NCI-H1092 (cell line): Measurements from ENCODE around the gene VPS18.

Experiments used
- DNase-seq: peaks from one replicate; lab custom pipeline; 2025; lab: John Stamatoyannopoulos, UW

Gene VPS18

DNA sequence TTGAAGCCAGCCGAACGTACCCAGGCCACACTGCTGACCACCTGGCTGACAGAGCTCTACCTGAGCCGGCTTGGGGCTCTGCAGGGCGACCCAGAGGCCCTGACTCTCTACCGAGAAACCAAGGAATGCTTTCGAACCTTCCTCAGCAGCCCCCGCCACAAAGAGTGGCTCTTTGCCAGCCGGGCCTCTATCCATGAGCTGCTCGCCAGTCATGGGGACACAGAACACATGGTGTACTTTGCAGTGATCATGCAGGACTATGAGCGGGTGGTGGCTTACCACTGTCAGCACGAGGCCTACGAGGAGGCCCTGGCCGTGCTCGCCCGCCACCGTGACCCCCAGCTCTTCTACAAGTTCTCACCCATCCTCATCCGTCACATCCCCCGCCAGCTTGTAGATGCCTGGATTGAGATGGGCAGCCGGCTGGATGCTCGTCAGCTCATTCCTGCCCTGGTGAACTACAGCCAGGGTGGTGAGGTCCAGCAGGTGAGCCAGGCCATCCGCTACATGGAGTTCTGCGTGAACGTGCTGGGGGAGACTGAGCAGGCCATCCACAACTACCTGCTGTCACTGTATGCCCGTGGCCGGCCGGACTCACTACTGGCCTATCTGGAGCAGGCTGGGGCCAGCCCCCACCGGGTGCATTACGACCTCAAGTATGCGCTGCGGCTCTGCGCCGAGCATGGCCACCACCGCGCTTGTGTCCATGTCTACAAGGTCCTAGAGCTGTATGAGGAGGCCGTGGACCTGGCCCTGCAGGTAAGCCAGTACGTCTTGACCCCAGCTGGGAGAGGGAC lies 6.2 kb downstream of the VPS18 start:
- no peak for DNase-seq

DNA sequence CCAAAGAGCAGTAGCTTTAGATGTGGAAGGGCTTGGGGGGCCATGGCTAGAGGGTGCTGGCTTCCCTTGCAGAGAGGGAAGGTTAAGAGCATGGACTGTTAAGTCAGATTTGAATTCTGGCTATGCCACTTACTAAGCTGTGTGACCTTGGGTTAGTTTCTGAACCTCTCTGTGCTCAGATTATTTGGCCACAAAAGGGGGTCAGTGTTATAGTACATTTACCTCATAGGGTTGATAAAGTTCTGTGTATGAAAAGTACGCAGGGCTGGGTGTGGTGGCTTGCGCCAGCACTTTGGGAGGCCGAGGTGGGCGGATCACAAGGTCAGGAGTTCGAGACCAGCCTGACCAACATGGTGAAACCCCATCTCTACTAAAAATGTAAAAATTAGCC lies 6.8 kb downstream of the VPS18 start:
- no peak for DNase-seq

DNA sequence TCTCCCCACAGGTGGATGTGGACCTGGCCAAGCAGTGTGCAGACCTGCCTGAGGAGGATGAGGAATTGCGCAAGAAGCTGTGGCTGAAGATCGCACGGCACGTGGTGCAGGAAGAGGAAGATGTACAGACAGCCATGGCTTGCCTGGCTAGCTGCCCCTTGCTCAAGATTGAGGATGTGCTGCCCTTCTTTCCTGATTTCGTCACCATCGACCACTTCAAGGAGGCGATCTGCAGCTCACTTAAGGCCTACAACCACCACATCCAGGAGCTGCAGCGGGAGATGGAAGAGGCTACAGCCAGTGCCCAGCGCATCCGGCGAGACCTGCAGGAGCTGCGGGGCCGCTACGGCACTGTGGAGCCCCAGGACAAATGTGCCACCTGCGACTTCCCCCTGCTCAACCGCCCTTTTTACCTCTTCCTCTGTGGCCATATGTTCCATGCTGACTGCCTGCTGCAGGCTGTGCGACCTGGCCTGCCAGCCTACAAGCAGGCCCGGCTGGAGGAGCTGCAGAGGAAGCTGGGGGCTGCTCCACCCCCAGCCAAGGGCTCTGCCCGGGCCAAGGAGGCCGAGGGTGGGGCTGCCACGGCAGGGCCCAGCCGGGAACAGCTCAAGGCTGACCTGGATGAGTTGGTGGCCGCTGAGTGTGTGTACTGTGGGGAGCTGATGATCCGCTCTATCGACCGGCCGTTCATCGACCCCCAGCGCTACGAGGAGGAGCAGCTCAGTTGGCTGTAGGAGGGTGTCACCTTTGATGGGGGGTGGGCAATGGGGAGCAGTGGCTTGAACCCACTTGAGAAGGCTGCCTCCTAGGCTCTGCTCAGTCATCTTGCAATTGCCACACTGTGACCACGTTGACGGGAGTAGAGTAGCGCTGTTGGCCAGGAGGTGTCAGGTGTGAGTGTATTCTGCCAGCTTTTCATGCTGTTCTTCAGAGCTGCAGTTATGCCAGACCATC lies 8.6 kb downstream of the VPS18 start:
- no peak for DNase-seq

DNA sequence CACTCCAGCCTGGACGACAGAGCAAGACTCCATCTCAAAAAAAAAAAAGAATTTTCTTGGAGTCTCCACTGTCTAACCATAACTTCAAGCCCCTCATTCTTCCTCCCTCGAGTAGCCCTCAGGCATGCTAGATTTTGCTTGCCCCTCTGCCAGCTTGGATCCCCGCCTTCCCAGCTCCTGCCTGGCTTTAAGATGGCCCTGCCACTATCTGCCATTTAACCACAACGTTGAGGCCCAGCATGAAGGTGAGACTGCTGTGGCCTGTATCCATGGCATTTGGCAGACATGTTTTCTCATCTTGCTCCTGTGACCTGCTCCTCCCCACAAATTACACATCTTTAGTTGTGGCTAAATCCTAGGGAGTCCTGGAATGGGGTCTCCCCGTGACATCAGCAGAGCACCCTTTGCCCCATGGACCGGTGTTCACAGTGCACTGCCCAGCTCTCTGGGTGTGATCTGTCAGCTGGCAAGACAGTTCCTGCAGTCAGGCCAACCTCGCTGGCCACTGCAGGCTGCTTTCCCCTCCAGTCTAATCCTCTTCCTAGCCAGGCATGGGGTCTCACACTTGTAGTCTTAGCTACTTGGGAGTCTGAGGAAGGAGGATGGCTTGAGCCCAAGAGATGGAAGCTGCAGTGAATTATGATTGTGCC lies 10.4 kb downstream of the VPS18 start:
- DNase-seq: no peak

DNA sequence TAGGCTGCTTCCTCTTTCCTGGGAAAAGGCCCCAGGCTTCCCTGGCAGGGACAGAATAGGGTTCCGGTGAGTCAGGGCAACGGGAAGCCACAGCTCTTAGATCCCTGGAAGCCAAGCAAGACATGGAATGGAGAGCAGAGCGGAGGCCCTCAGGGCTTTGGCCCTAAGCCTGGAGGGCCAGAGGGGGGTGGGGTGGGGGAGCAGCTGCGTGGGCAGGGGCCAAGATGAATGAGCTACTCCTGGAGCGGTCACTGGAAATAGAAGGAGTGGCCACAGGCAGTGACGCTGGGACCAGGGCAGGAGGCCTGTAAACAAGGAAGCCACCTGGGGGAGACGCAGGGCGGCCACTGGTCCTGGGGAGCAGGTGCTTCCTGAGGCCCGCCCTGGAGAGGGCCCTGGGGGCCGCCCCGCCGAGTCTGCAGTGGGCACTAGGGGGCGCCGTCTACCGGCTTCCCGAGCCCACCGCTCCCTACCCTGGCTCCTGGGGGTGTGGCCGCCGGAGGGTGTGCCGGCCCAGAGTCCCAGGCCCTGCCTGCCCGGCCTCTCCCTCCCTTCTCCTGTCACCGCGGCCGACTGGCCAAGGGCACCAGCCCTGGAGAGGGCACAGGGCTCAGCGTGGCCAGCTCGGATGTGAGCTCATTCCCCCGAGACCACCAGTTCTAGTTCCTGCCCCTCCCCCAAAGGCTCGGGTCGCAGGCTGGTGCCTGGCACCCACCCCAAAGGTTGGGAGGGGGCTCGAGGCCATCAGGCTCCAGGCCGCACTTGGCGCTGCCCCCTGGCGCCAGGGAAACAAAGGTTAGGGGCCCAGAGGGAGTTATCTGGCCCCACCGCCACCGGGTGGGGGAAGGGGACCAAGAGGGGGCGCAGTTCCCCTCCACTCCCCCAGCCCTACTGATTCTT lies 12.1 kb downstream of the VPS18 start:
- DNase-seq: peak; percentile 58

DNA sequence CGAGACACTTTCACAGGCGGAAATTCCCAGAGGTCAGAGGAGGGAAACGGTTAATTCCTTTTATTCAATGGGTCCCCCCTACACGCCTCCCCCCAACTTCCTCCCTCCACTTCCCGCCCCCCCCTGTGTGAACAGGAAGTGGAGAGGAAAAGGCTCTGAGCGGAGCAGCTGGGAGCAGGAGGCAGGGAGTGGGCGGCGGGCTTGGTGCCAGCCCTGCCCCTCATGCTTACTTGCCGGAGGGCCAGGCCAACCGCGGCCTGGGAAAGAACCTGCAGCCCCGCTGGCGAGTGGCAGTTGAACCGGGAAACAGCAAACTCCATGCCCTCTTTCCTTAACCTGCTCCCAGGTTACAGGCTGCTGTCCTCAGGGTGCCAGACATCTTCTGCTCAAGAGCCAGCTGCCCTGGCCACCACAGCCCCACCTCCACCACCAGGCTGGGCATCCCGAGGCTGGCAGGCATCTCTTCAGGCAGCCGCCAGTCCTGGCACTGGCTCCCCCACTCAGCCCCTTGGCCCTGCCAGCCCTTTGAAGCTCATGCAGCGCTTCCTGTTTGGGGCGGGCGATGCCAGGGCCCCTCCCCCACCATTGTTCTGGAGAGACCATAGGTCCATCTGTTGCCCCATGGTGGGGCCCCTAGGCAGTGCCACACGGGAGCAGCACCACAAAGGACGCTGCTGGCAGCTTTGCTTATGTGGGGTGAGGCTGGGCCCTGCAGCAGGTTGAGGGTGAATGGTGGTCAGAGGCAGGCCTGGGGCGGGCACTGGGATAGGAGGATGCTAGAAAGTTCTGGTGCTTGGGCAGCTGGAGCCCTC lies 12.9 kb downstream of the VPS18 start:
- DNase-seq: peak; percentile 60

DNA sequence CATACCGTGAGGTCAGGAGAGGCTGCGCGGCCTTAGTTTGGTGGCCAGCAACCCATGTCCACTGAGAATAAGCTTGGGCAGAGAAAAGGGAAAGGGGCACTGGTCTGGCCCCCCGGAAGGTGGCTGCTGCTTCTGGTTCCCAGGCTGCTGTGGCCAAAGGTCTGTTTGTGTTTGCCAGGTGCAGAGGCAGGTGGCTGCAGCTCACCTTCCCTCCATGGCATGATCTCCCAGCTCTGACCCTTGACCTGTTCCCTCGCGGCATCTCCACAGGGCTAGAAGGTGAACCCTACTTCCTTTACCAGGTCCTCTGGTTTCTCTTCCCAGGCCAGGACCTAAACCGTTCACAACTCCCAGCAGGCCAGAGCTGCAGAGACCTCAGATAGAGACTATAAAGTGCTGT lies 13.8 kb downstream of the VPS18 start:
- no peak for DNase-seq

DNA sequence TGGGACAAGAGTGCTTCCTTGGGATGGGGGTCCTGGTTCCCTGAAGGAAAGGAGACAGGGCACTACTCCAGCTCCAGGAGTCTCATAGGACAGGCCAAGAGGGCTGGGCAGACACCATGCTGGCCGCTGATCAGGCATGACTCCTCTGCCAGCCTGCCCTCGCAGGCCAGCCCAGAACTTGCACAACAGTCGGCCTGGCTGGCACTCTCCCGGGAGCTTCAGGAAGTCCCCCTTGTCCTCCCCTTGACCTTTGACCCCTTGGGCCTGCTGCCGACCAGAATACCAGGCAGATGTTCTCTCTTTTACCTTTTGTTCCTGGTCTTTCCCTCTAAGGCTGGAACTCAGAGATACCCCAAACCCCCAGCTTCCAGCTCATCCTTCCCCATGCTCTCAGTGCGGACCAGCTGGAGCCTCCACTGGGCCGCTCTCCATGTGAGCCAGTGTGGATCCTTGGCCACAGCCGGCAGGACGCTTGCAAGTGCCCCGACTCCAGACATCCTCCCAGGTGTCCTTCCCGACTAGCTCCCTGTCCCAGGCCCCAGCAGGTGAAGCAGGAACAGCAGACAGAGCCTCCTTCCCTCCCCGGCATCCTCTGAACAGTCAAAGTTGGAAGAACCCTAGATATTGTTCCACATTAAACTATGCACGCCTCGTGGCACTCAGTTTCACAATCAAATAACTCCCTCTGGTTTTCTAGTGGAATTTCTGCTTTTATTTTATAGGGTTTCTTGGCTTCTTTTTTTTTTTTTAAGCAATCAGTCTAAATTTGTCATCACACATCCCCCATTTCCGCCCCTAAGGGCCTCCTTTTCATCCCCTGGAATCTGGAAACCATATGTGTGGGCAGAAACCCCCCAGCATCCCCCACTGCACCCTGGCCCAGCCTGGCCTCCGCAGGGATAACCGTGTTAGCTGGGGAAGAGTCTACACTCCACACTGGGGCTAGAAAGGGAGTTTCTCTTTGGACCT lies 15.7 kb downstream of the VPS18 start:
- no peak for DNase-seq

DNA sequence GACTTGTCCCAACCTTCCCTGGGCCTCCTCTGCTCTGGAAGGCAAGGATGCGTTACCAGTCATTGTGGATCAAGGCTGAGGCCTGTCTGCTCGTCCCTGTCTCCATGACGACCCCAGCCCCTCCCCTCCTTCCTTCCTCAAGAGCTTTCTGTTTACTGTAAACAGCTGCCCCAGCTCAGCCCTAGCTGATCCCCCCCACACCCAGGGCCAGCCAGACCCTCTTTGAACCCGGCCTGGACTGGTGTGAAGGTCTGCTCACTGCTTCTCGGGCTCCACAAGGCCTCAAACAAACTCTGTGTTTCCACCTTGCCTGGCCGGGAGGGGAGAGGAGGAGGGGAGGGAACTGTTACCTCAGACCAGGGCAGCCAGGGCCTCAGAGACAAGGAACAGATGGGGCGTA lies 16.9 kb downstream of the VPS18 start:
- DNase-seq: no peak

DNA sequence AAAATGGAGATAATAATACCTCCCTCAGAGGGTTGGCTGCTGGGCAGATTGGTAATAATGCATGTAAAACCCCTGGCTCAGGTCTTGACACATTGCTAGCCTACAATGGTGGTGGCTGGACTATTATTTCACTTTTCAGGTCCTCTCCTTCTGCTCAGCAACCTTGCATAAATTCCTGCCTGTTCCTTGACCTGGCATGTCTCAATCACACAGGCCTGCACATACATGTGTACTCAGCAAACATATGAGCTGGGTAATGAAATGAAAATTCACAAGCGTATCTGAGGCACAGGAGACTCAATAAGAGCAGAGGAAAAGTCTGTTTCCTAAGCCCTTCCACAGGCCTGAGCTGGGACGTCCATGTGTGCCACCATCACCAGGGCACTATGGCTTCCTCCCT lies 17.4 kb downstream of the VPS18 start:
- DNase-seq: no peak

DNA sequence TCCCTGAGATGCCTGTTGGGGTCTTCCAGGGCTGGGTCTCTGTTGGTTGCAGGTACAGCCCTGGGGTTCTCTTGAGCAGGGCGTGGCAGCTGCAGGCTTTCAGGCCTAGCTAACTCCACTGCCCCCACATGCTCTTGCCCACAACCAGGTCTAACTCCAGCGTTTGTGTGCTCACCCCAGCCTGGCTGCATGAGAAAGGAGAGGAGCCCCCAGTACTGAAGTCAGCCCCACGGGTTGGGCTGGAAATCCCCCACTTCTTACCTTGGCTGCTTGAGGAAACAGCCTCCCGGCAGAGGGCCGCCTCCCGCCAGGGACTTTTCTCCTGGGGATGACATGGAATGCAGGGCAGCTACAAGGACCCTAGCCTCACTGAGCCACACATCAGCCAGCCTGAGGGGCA lies 18.2 kb downstream of the VPS18 start:
- DNase-seq: no peak

DNA sequence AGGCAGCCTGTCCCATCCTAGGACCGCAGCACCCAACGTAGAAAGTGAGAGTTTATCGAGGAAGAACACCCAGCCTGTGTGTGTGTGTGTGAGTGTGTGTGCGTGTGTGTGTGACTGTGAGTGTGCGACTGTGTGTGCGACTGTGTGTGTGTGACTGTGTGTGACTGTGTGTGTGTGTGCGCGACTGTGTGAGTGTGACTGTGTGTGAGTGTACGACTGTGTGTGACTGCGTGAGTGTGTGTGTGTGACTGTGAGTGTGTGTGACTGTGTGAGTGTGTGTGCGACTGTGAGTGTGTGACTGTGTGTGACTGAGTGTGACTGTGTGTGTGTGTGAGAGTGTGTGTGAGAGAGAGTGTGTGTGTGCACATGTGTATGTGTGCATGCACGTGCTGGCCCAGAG lies 19.8 kb downstream of the VPS18 start:
- no peak for DNase-seq

DNA sequence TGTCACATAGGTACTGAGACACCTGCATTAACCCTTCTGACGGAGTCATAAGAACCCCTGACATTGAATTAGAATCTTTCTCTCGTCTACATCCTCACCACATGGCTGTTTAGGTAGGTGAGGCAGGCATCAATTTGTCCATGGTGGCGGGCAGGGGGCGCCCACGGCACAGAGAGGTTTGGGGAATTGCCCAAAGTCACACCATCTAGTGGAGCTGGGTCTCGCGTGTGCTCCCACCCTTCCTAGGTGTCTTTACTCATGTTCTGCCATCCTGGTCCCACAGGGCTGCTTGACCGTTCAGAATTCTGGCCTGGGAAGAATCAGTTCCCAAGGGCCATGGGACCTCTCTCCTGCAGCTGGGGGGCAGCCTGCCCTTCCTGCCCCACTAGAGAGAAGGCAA lies 20.2 kb downstream of the VPS18 start:
- no peak for DNase-seq

DNA sequence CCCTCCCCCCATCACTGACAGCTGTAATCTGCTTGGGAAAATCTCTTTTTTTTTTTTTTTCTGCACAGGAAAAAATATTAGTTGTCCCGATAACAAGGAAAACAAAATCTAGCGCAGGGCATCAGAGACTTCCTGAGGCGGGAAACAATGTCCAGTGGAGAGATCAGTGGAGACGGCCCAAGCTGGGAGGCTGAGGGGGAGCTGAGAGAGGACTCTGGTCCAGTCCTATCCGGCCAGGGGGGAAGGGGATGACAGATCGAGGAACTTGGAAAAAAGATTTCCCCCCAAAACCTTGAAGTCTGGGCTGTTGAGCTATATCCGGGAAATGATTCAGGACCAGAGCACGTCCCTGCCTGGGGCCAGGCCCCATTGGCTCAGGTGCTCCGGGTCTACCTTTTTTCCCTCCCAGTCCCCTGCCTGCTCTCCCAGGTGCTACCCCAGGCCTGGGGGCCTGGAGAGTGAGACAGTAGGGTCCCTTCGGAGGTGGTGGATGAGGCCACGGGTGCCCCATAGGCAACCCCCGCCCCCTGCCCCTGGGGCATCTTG lies 20.9 kb downstream of the VPS18 start:
- no peak for DNase-seq

DNA sequence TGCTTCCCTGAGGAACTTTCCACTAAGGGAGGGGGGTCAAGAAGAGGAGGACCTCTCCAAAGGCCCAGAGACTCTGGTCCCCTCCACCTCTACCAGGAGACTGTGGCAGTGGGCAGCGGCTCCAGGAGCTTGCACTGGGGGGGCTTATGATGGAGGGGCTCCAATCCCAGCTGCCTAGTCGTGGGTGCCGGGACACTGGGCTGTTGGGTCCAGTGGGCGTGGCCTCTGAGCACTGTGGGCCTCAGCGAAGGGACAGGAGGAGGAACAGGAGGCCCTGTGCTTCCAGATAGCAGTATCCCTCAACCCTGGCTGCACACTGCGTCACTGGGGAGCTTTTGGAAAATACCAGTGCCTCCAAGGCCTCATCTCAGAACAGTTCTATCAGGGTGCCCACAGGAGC lies 21.4 kb downstream of the VPS18 start:
- DNase-seq: no peak

DNA sequence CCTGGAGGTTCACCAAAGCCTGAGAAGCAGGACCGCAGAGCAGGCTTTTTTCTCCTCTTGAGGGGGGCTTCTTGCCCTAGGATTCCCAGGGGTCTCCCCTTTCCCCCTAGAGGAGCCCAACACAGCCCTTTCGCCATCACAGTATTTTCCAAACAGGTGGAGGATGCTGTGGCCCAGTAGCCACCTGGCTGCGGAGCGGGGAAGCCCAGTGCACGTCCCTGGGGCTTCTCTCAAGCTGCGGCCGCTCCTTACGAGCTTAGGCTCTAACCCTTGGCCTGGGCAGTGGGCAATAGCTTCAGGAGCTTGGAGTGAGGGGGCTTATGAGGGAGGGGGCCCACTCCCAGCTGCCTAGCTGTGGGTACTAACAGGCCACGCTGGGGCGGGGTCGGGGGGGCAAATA lies 23.3 kb downstream of the VPS18 start:
- DNase-seq: no peak

DNA sequence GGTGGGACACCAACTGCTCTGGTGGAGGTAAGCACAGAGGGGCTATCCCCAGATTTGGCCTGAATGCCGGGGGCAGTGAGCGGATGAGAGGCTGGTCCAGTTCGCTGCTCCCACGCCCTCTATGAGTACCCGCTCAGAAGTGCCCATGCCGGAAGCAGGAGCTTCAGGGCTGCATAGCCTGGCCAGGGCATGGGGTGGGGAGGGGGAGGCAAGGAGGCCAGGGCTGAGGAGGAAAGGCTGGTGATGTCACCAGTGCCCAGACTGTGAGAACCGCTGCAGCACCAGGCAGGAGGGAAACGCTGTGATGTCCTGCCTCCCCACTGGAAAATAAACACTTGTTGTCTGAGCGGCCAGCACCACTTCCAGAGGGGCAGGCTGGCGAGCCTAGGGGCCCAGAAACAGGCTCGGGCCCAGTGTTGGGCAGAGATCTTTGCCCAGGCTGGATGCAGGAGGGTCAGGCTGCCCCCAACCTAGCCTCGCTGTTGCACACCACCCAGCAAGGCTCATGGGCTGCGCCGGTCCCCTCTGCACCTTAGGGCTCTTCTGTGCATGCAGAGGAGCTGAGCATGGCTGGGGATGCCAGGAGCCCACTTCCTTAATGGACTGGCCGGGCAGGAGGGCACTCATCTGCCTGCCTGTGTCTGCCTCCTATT lies 24.0 kb downstream of the VPS18 start:
- DNase-seq: peak; percentile 10

DNA sequence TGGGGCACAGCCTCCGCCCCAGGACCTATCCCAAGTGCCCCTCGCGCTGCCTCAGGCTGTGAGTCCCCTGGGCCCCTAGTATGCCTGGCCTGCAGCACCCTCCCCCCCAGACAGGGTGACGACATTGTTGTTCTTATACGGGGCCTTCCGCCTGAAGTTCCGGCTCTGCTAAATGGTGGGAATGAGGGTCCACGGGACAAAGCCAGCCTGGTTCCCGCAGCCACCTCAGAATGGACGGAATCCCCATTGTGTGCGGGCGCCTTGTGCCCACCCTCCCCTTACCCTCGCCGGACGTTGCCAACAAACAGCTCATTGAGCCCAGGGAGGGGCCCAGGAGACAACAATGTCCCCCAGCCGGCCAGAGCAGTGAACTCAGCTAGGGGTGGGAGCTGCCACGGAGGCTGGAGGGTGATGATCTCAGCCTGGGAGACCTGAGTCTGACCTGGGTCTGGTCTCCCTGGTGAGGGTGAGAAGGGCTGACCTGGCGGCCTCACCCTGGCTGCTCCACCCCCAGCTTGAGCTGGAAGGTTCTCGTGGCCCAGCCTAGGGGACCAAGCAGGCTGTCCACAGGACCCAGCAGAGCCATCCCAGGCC lies 24.6 kb downstream of the VPS18 start:
- no peak for DNase-seq
